Nephron (organoid): Measurements from ENCODE around the gene GNLY.

Source experiments
- H3K27ac Mint-ChIP-seq, 3 experiments: 2 replicates each; pipeline ENCODE4 v1.8.0; 2020; ENCODE audit warnings: mixed read lengths in 3 of 3, mild to moderate bottlenecking in 2 of 3, moderate library complexity in 1 of 3
- H3K27me3 Mint-ChIP-seq: 2 replicates; pipeline ENCODE4 v1.8.0; 2021; ENCODE audit warnings: low read depth, mild to moderate bottlenecking, moderate library complexity, mixed read lengths
- H3K36me3 Mint-ChIP-seq: 2 replicates; pipeline ENCODE4 v1.8.0; 2020; ENCODE audit warnings: low read depth, mixed read lengths
- H3K4me1 Mint-ChIP-seq: 2 replicates; pipeline ENCODE4 v1.8.0; 2020; ENCODE audit warnings: mixed read lengths
- H3K4me3 Mint-ChIP-seq, 3 experiments: 2 replicates each; pipeline ENCODE4 v1.8.0; 2020; ENCODE audit warnings: mild to moderate bottlenecking in 3 of 3, mixed read lengths in 3 of 3, moderate library complexity in 2 of 3
- H3K9me3 Mint-ChIP-seq: 2 replicates; pipeline ENCODE4 v1.8.0; 2020; ENCODE audit warnings: mixed read lengths
- CTCF ChIP-seq, 3 experiments: fragments of 200-600 bp; sonication (generic); IDR thresholded peaks; one replicate each; pipeline ENCODE4 v1.5.0; 2021; ENCODE audit warnings: antibody characterized with exemption in 3 of 3; ENCODE audit not compliant: unreplicated experiment in 3 of 3

The GNLY gene

GRCh38 chr2:85684380-85684779, 9.8 kb upstream of the GNLY start:
- H3K4me1 Mint-ChIP-seq, result no peaks in the 10 kb centered on the region

GRCh38 chr2:85684806-85685205, 9.4 kb upstream of the GNLY start:
- Mint-ChIP-seq H3K4me1 (no peaks in the 10 kb centered on the region), H3K27me3 (peaks cover 14% of the 10 kb centered on the region), H3K4me3 (no peak overlapping the region), H3K9me3 (no peaks in the 10 kb centered on the region), H3K27ac (no peak overlapping the region), H3K36me3 (no peaks in the 10 kb centered on the region)
- TF ChIP-seq CTCF (IDR thresholded peaks at IDR 0.05; ENCODE audit: unreplicated experiment in 3 of 3), result no peak

More at GRCh38 chr2:85684380-85684779, 9.8 kb upstream of the GNLY start:
- peaks cover 14% of the 10 kb centered on the region for H3K27me3 Mint-ChIP-seq
- no peak overlapping the region for H3K4me3 Mint-ChIP-seq
- TF ChIP-seq CTCF (IDR thresholded peaks at IDR 0.05; ENCODE audit: unreplicated experiment in 3 of 3), result no peak
- no peaks in the 10 kb centered on the region for H3K36me3 Mint-ChIP-seq
- H3K9me3 Mint-ChIP-seq, result no peaks in the 10 kb centered on the region
- H3K27ac Mint-ChIP-seq, result no peak overlapping the region

GRCh38 chr2:85690932-85691331, 3.2 kb upstream of the GNLY start:
- TF ChIP-seq CTCF (IDR thresholded peaks at IDR 0.05; ENCODE audit: unreplicated experiment in 3 of 3), result no peak
- no peaks in the 10 kb centered on the region for H3K9me3 Mint-ChIP-seq
- no peak overlapping the region for H3K4me3 Mint-ChIP-seq
- peaks cover 13% of the 10 kb centered on the region for H3K27me3 Mint-ChIP-seq
- no peak overlapping the region for H3K27ac Mint-ChIP-seq
- H3K36me3 Mint-ChIP-seq, result no peaks in the 10 kb centered on the region
- H3K4me1 Mint-ChIP-seq, result no peaks in the 10 kb centered on the region

- no peaks in the 10 kb centered on the region for H3K36me3 Mint-ChIP-seq
- no peaks in the 10 kb centered on the region for H3K4me1 Mint-ChIP-seq
- no peaks in the 10 kb centered on the region for H3K9me3 Mint-ChIP-seq
- no peak overlapping the region for H3K27ac Mint-ChIP-seq
- peaks cover 10% of the 10 kb centered on the region for H3K27me3 Mint-ChIP-seq
- TF ChIP-seq CTCF (IDR thresholded peaks at IDR 0.05; ENCODE audit: unreplicated experiment in 3 of 3), result no peak
- H3K4me3 Mint-ChIP-seq, result no peak overlapping the region
These were observed 2.0 kb upstream of the GNLY start for GRCh38 chr2:85692039-85692645.

GRCh38 chr2:85695121-85695520, 963 bp downstream of the GNLY start:
- H3K9me3 Mint-ChIP-seq, result no peaks in the 10 kb centered on the region

More at GRCh38 chr2:85695121-85695520, 963 bp downstream of the GNLY start:
- Mint-ChIP-seq H3K4me3 (no peak overlapping the region), H3K36me3 (no peaks in the 10 kb centered on the region), H3K4me1 (no peaks in the 10 kb centered on the region), H3K27me3 (peaks cover 5% of the 10 kb centered on the region), H3K27ac (no peak overlapping the region)
- no peak for TF ChIP-seq CTCF (IDR thresholded peaks at IDR 0.05; ENCODE audit: unreplicated experiment in 3 of 3)
